HG03097 (cell line): ENCODE measurements around the gene CUL4A.
A peak's percentile ranks its signal among the peaks of the same experiment; 100 is the strongest.

Experiments used
- ATAC-seq: cut with Tn5 transposase; IDR thresholded peaks from one replicate; pipeline ENCODE4 v1.9.1; 2021; ENCODE audit not compliant: unreplicated experiment, low FRiP score

CUL4A gene

GRCh38 chr13:113207460-113207859, 2.0 kb upstream of the CUL4A start:
- ATAC-seq: no peak

- peak; percentile 7 for ATAC-seq
These were observed 1.5 kb upstream of the CUL4A start for GRCh38 chr13:113207890-113208420.

- peak; percentile 67 for ATAC-seq
These were observed 735 bp upstream of the CUL4A start, which contains the start of gene PCID2 for GRCh38 chr13:113208421-113209335. PCID2 (minus strand) TSS chr13:113208669; CDS start chr13:113208634, 35 bp downstream.

- peak; percentile 26 for ATAC-seq
These were observed 477 bp downstream of the CUL4A start for GRCh38 chr13:113209759-113210421.

GRCh38 chr13:113210833-113211232, 1.4 kb downstream of the CUL4A start:
- no peak for ATAC-seq

GRCh38 chr13:113211774-113212173, 2.4 kb downstream of the CUL4A start:
- no peak for ATAC-seq

- no peak for ATAC-seq
These were observed 7.0 kb downstream of the CUL4A start for GRCh38 chr13:113216254-113217048.

- ATAC-seq: no peak
These were observed 9.2 kb downstream of the CUL4A start for GRCh38 chr13:113218586-113218985.

GRCh38 chr13:113219256-113219940, 10.0 kb downstream of the CUL4A start:
- ATAC-seq: no peak

GRCh38 chr13:113220141-113220598, 10.8 kb downstream of the CUL4A start:
- no peak for ATAC-seq

- no peak for ATAC-seq
These were observed 11.5 kb downstream of the CUL4A start for GRCh38 chr13:113220877-113221276.

- no peak for ATAC-seq
These were observed 13.7 kb downstream of the CUL4A start for GRCh38 chr13:113223070-113223469.

GRCh38 chr13:113224486-113224885, 15.1 kb downstream of the CUL4A start:
- no peak for ATAC-seq

GRCh38 chr13:113225515-113225914, 16.1 kb downstream of the CUL4A start:
- ATAC-seq: no peak

GRCh38 chr13:113226873-113227450, 17.5 kb downstream of the CUL4A start:
- no peak for ATAC-seq

GRCh38 chr13:113229161-113229560, 19.7 kb downstream of the CUL4A start:
- no peak for ATAC-seq

- no peak for ATAC-seq
These were observed 20.4 kb downstream of the CUL4A start for GRCh38 chr13:113229791-113230190.

- ATAC-seq: no peak
These were observed 22.1 kb downstream of the CUL4A start for GRCh38 chr13:113231306-113232207.
